GM10847 (cell line): ENCODE results near the gene PEAK3.

Experiments
- POLR2A ChIP-seq: IDR thresholded peaks from 2 replicates; pipeline ENCODE4 v1.6.1; 2011; ENCODE audit not compliant: insufficient read length; ENCODE audit errors: extremely low read depth

Gene PEAK3

DNA sequence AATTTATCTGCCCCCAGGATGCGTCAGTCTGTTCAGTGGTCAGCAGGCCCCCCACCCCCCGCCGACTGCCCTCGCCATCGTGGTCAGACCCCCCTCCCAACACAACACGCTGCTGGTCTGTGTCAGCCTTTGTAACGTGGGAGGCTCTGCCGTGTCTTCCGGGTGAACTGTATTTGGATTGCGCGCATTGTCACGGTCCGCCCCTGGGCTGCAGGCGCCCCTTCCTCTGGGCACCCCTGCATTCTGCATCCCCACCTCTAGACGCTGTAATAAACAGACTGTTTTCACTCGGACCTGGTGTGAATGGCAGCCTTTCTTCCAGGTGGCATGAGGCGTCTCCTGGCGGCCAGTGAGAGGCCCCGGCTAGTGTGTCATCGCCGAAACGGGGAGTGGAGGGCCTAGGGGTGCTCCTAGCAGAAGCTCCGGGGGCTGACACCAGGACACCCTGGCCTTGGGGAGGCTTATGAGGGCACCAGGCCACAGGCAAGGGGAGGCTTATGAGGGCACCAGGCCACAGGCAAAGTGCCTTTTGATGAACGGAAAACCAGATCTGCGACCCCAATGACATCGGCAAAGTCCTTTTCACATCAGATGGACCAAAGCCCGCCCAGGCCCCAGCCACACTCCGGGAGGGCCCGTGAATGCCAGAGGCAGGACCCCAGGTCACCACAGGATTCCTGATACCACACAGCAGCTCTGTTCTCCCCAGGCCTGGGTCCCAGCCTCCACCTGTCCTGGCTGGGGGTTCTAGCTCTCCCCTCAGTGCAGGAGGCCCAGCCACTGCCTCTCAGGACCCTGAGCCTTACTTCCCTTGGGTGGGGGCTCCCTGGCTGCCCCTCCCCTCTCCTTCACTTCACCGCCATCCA is 49.5 kb downstream of the PEAK3 start:
- no peak for TF ChIP-seq POLR2A

DNA sequence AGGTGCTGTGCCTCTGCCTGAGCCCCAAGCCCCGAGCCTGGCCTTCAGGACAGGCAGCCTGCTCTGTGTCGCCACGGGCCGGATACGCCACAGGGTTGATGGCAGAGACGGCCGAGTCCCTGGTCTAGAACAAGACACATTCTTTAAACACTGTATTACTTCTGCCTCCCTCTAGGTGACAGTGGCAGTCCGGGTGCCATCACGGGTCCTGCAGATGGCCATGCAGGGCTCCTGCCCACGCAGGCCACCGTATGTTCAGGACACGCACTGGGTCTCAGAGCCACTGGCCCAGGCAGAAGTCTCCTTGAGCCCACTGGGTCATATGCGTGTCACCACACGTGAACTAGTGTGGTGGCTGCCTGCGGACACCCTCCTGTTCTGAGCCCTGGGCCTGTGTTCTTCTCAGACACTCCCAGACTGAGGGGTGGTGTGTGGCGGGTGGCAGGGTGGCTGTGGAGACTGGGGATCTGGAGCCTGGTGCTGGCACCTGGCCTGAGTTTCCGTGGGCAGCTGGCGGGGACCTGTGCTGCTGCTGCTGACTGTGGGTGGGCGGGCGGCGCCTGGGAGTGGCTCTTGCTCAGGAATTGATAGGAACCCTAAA is 50.3 kb downstream of the PEAK3 start:
- no peak for TF ChIP-seq POLR2A

- no peak for TF ChIP-seq POLR2A
These were observed 51.0 kb downstream of the PEAK3 start for GRCh38 chr19:2230807-2231533.

GRCh38 chr19:2230033-2230531 is 51.9 kb downstream of the PEAK3 start:
- no peak for TF ChIP-seq POLR2A

DNA sequence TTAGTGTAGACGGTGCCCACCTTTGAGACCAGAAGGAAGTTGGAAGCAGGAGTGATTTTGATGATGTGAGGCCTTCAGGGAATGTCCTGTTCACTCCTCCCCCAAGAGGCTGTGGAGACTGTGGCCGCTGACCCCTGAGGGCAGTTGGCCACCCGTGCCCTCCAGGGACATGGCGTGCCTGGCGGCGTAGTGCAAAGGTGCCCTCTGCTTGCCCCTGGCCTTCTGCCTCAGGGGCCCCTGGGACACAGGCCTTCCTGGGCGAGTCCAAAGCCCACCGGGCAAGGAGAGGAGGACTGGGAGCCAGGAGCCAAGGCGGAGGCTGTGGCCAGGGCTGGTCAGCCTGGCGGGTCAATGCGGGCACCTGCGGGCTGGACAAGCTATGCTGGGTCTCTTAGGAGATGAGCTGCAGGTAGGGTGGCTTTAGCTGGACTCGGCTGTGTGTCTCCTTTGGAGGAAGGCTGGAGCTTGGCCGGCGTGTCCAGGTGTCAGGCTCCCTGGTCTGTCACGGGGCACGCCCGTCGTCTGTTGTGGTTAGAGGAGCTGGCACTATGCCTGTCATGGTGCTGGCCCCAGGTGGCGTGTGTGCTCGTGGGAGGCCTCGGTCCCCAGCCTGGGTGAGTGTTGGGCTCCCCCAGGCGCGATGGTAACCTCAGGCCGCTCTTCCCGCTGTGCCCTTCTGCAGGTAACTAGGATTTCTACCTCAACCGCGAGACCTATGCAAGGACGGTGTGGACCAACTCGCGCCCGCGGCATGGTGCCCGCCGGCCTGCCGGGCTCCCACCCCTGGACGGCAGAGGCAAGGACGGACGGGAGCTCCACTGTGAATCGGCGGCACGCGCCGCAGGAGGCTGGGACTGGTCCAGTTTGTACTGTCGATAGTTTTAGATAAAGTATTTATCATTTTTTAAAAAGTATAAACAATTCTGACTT is 52.6 kb downstream of the PEAK3 start:
- TF ChIP-seq POLR2A = no peak

GRCh38 chr19:2228157-2229030 is 53.6 kb downstream of the PEAK3 start:
- no peak for TF ChIP-seq POLR2A

DNA sequence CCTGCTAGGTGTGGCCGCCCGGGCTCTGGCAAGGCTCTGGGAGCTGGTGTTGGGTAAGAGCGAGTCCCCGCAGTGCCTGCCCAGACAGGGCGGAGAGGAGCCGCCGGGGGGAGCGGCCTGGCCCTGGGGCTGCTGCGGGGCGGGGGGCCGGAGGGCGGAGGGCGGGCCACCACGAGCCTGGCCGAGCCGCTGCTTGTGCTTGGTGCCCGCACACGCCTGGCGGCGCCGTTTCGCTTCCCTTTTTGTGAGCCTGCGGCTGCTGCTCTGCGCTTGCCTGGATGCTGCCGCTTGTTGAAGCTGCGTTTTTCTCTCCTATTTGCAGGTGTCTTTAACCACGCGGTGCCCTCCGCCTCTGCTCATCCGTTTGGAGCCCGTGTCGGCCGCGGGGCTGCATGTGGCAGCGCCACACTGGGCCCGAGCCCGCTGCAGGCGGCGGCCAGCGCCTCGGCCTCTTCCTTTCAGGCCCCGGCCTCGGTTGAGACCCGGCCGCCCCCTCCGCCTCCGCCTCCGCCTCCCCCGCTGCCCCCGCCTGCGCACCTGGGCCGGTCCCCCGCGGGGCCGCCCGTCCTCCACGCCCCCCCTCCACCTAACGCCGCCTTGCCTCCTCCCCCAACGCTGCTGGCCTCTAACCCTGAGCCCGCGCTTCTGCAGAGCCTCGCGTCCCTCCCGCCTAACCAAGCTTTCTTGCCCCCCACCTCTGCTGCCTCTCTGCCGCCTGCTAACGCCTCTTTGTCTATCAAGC is 54.4 kb downstream of the PEAK3 start:
- TF ChIP-seq POLR2A = no peak

DNA sequence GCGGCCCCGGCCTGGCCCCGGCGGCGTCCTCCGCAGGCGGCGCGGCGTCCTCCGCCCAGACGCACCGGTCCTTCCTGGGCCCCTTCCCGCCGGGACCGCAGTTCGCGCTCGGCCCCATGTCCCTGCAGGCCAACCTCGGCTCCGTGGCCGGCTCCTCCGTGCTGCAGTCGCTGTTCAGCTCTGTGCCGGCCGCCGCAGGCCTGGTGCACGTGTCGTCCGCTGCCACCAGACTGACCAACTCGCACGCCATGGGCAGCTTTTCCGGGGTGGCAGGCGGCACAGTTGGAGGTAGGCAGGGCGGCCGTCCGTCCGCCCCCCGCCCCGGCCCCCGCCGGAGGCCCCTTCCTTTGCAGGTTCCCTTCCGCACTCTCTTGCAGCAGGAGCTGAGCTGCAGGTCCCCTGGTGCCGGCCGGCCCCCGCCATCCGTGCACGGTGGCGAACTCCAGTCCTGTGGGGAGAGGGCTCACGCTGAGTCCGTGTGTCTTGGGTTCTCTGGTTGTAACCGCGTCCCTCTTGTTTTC is 55.1 kb downstream of the PEAK3 start:
- no peak for TF ChIP-seq POLR2A

GRCh38 chr19:2226051-2226839 is 55.7 kb downstream of the PEAK3 start:
- no peak for TF ChIP-seq POLR2A

- TF ChIP-seq POLR2A = no peak
These were observed 56.4 kb downstream of the PEAK3 start for GRCh38 chr19:2225415-2226050.

GRCh38 chr19:2224754-2225349 is 57.1 kb downstream of the PEAK3 start:
- TF ChIP-seq POLR2A = no peak
